Esophagus squamous epithelium (tissue), 5 donors: ENCODE measurements around the gene ANKFY1. TPM values are rescaled to one million over a fixed set of nuclear protein-coding genes. Genes with fewer than 3 reads are reported as not detected.

Source experiments
- DNase-seq: peaks from one replicate; lab custom pipeline; 2025; lab: John Stamatoyannopoulos, UW
- H3K27ac ChIP-seq, 4 donors: fragments of 200-600 bp; sonication (generic); one replicate each; pipeline ENCODE4 v1.5.1; 2016 to 2019; ENCODE audit warnings: mild to moderate bottlenecking in 1 of 4
- H3K27me3 ChIP-seq, 4 donors: fragments of 200-600 bp; sonication (generic); 1 replicate in 3 of 4; 2 replicates in 1 of 4; pipeline versions ENCODE4 v1.5.1 to v1.6.0; 2017 to 2021; ENCODE audit warnings: antibody characterized with exemption in 1 of 4
- H3K36me3 ChIP-seq, 3 donors: fragments of 200-600 bp; sonication (generic); one replicate each; pipeline ENCODE4 v1.5.1; 2016 to 2019
- H3K4me1 ChIP-seq, 3 donors: fragments of 200-600 bp; sonication (generic); one replicate each; pipeline ENCODE4 v1.5.1; 2017 to 2019
- H3K4me3 ChIP-seq, 4 donors: fragments of 200-600 bp; sonication (generic); 1 replicate in 3 of 4; 2 replicates in 1 of 4; pipeline ENCODE4 v1.5.1; 2016 to 2019; ENCODE audit warnings: mild to moderate bottlenecking in 2 of 4, moderate library complexity in 1 of 4
- H3K9me3 ChIP-seq, 3 donors: fragments of 200-600 bp; sonication (generic); one replicate each; pipeline ENCODE4 v1.5.1; 2016 to 2019
- CTCF ChIP-seq, 6 experiments: fragments of 450-650 bp in 4 of 6; fragments of 200-600 bp in 2 of 6; sonication (generic) in 2 of 6; IDR thresholded peaks; one replicate each; pipeline ENCODE4 v1.5.1; 2016 to 2019; ENCODE audit warnings: antibody characterized with exemption in 6 of 6, mild to moderate bottlenecking in 4 of 6, moderate library complexity in 4 of 6
- POLR2A ChIP-seq, 4 donors: fragments of 450-650 bp; IDR thresholded peaks; one replicate each; pipeline ENCODE4 v1.6.1; 2017; ENCODE audit warnings: antibody characterized with exemption in 4 of 4, mild to moderate bottlenecking in 4 of 4, moderate library complexity in 3 of 4
- WGBS, 2 donors: methylation state at CpG; one replicate each; pipeline ENCODE4 v1.1.5; 2018; 5-methylcytosine and 5-hydroxymethylcytosine counted together
- intact Hi-C: fragments of 100-400 bp; cut with DNase I; formaldehyde crosslinking; loops from one replicate; pipeline ENCODE4 v1.15.0; 2022
- total RNA-seq, 4 donors: library from RNA; depleted of rRNA; stranded (reverse); fragments of >200 nt; gene quantifications; one replicate each; pipeline ENCODE4 v1.1.0, GENCODE V29; 2016
- donor health status: DM: yes; HTN: yes; CAD: no.

The ANKFY1 gene
- total RNA-seq, 4 donors from 2014 or later = 21.0 to 34.7 (median 26.4) TPM

- no peak for TF ChIP-seq CTCF (IDR thresholded peaks at IDR 0.05)
- TF ChIP-seq POLR2A (IDR thresholded peaks at IDR 0.05) = no peak
- no peaks in the 10 kb centered on the region for H3K9me3 ChIP-seq
- H3K4me3 ChIP-seq = no peak overlapping the region
- peaks cover 0 to 18% (median 5%) of the 10 kb centered on the region in 3 donors for H3K4me1 ChIP-seq
- H3K27ac ChIP-seq = peak overlapping the region; percentile 26 to 86 (median 72)
- intact Hi-C loops = no loop called here
- WGBS, 2 donors = 34 to 41% methylated on average over 6 of the region's 6 CpGs
- DNase-seq = no peak
- H3K27me3 ChIP-seq = no peaks in the 10 kb centered on the region
- H3K36me3 ChIP-seq = peaks cover 9 to 82% (median 15%) of the 10 kb centered on the region in 3 donors
These were observed 59.0 kb downstream of the ANKFY1 start for GRCh38 chr17:4204710-4205173.

GRCh38 chr17:4204190-4204589 lies 59.6 kb downstream of the ANKFY1 start:
- Histone ChIP-seq H3K4me1 (peaks cover 0 to 18% (median 5%) of the 10 kb centered on the region in 3 donors), H3K27me3 (no peaks in the 10 kb centered on the region), H3K36me3 (peaks cover 6 to 80% (median 15%) of the 10 kb centered on the region in 3 donors), H3K9me3 (no peaks in the 10 kb centered on the region), H3K4me3 (no peak overlapping the region), H3K27ac (peak overlapping the region in 3 of 4 donors; percentile 71 to 86 (median 74))
- TF ChIP-seq POLR2A (IDR thresholded peaks at IDR 0.05) (no peak), CTCF (IDR thresholded peaks at IDR 0.05) (no peak)
- 70 to 79% methylated on average over 6 of the region's 6 CpGs for WGBS, 2 donors
- intact Hi-C loops = no loop called here
- DNase-seq = no peak

GRCh38 chr17:4201226-4201625 lies 62.6 kb downstream of the ANKFY1 start:
- no peak overlapping the region for H3K4me3 ChIP-seq
- 95 to 99% methylated on average over 4 of the region's 4 CpGs for WGBS, 2 donors
- H3K4me1 ChIP-seq = peaks cover 0 to 18% (median 5%) of the 10 kb centered on the region in 3 donors
- peaks cover 9 to 78% (median 17%) of the 10 kb centered on the region in 3 donors for H3K36me3 ChIP-seq
- DNase-seq = no peak
- TF ChIP-seq POLR2A (IDR thresholded peaks at IDR 0.05) (no peak), CTCF (IDR thresholded peaks at IDR 0.05) (no peak)
- intact Hi-C loops = no loop called here
- H3K9me3 ChIP-seq = no peaks in the 10 kb centered on the region
- no peaks in the 10 kb centered on the region for H3K27me3 ChIP-seq
- no peak overlapping the region for H3K27ac ChIP-seq

- H3K27me3 ChIP-seq = no peaks in the 10 kb centered on the region
- no peak for DNase-seq
- intact Hi-C loops = no loop called here
- peaks cover 0 to 12% (median 5%) of the 10 kb centered on the region in 3 donors for H3K4me1 ChIP-seq
- 39 to 41% methylated on average over 6 to 7 of the region's 9 CpGs for WGBS, 2 donors
- H3K27ac ChIP-seq = no peak overlapping the region
- H3K4me3 ChIP-seq = no peak overlapping the region
- TF ChIP-seq POLR2A (IDR thresholded peaks at IDR 0.05) (no peak), CTCF (IDR thresholded peaks at IDR 0.05) (peak; percentile 27 to 70 (median 66))
- H3K36me3 ChIP-seq = peaks cover 9 to 76% (median 17%) of the 10 kb centered on the region in 3 donors
- no peaks in the 10 kb centered on the region for H3K9me3 ChIP-seq
These were observed 63.9 kb downstream of the ANKFY1 start for GRCh38 chr17:4199818-4200402.

GRCh38 chr17:4198995-4199394 lies 64.8 kb downstream of the ANKFY1 start:
- 80 to 81% methylated on average over 7 of the region's 7 CpGs for WGBS, 2 donors
- H3K36me3 ChIP-seq = peaks cover 5 to 76% (median 21%) of the 10 kb centered on the region in 3 donors
- no peak for TF ChIP-seq CTCF (IDR thresholded peaks at IDR 0.05)
- no peak for DNase-seq
- H3K4me1 ChIP-seq = peaks cover 0 to 3% (median 2%) of the 10 kb centered on the region in 3 donors
- no peaks in the 10 kb centered on the region for H3K9me3 ChIP-seq
- H3K4me3 ChIP-seq = no peak overlapping the region
- no peaks in the 10 kb centered on the region for H3K27me3 ChIP-seq
- no peak overlapping the region for H3K27ac ChIP-seq
- intact Hi-C loops = no loop called here
